H1 (cell line): Measurements from ENCODE around the gene S100G. TPM values are rescaled to one million over a fixed set of nuclear protein-coding genes. Genes with fewer than 3 reads are reported as not detected.

Experiments used
- CTCF ChIP-seq, 3 experiments: IDR thresholded peaks; 1 replicate in 2 of 3; 2 replicates in 1 of 3; pipeline versions ENCODE4 v1.5.1 to v1.6.1; 2011; ENCODE audit warnings: low read length in 3 of 3, mild to moderate bottlenecking in 3 of 3, inconsistent platforms in 2 of 3, low read depth in 1 of 3, moderate library complexity in 1 of 3; ENCODE audit not compliant: insufficient read depth in 1 of 3; ENCODE audit errors: control extremely low read depth in 1 of 3
- NANOG ChIP-seq: IDR thresholded peaks from 2 replicates; pipeline ENCODE4 v1.6.1; 2011; ENCODE audit warnings: low read length, low read depth, mild to moderate bottlenecking, inconsistent platforms; ENCODE audit not compliant: insufficient read depth, poor library complexity, severe bottlenecking
- TAF7 ChIP-seq: optimal IDR thresholded peaks from 2 replicates; pipeline ENCODE3; 2011; ENCODE audit warnings: low read depth, mild to moderate bottlenecking, inconsistent platforms, low read length, moderate library complexity, borderline replicate concordance
- polyA plus RNA-seq, 7 experiments: library from polyadenylated mRNA; depleted of rRNA in 3 of 7; stranded (reverse) in 5 of 7; unstranded in 2 of 7; fragments of >200 nt in 5 of 7; fragments of 200-250 nt in 2 of 7; gene quantifications; 1 replicate in 5 of 7; 2 replicates in 1 of 7; 4 replicates in 1 of 7; pipeline versions ENCODE4 v1.2.1 to v1.2.3, GENCODE V29; 2011 to 2013; ENCODE audit warnings: missing spikeins in 2 of 7, mixed read lengths in 2 of 7
- total RNA-seq: library from RNA; stranded (reverse); fragmentation: NEBNext Ultra II Directional; extraction: Animal tissue kit (Norgen Biotek cat#: 25700); gene quantifications from 2 replicates; pipeline ENCODE4 v1.2.1, GENCODE V29; 2021

S100G gene
- total and polyA plus RNA-seq, 2 of the 8 experiments (the other 6 are each of a cell fraction or from before 2014, with no cell fraction given), result not detected

- TF ChIP-seq NANOG, result no peak
- no peak for TF ChIP-seq CTCF (IDR thresholded peaks at IDR 0.05; ENCODE audit: control extremely low read depth in 1 of 3, insufficient read depth in 1 of 3, low read depth in 1 of 3, low read length in 3 of 3)
- TF ChIP-seq TAF7, result no peak
Observed at GRCh38 chrX:16696956-16697355, 47.0 kb downstream of the S100G start (continued).
